Right renal cortex interstitium (tissue), 3 donors: Measurements from ENCODE around the gene KCNIP4. TPM values are rescaled to one million over a fixed set of nuclear protein-coding genes. Genes with fewer than 3 reads are reported as not detected.

Experiments
- DNase-seq, 3 donors: peaks; one replicate each; pipeline ENCODE4 v3.0.0-alpha.2; 2013; ENCODE audit warnings: low read depth in 3 of 3, low spot score in 2 of 3
- polyA plus RNA-seq, 3 donors: library from polyadenylated mRNA; unstranded; fragments of 120-200 nt; gene quantifications; one replicate each; pipeline ENCODE4 v1.2.1, GENCODE V29; 2013; ENCODE audit not compliant: insufficient read length in 3 of 3

Gene KCNIP4
- polyA plus RNA-seq, 3 donors = 14.4 to 15.3 (median 14.5) TPM

DNA sequence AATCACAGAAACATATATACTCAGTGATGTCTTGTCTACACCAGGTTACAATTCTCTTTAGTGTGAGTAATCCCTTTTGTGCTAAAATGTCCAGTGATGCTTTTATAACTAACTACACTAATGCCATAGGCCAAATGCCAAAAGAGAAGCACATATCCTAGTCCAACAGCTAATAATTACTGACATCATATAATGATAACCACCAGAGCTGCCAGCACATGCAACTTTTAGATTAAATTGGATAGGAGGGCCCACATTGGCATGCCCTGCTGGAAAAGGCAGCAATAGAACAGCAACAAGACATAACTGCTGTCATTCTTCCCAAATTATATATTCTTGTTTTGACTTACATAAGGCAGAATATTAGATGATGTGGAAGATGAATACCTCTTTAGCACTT lies 238.8 kb downstream of the KCNIP4 start:
- no peak for DNase-seq

DNA sequence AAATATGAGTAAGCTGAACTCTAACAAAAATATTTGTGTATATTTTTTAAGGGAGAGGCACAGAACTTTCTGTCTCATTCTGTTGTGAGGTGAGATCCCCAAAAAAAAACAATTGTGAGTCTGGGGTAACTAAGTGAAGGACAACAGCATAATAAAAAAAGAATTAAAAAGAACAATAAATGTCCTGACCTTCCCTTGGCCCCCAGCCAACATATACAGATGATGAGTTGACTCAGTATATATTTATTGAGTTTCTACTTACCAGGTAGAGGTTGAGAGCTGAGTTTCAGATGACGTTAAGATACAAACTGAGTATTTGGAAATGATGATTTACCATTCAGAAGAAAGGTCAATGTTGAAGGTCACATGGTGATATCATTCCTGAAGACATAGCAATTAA lies 239.5 kb downstream of the KCNIP4 start:
- no peak for DNase-seq

DNA sequence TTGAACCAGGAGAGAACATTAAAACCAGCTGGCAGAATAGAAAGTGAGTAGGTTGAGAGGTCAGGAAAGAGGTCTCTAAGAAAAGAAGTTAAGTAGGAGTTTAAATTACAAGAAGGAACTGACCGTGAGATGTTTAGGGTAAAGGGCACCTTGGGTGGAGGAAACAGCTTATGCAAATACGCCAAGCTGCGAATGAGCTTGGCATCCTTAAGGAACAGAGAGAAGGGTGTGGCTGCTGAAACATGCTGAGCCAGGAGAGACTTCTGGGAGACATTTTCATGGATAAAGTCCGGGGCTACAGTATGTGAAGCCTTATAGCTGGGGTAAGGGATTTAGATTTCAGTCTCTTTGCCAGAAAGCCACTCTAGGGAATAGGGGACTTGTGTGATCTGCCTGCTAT lies 249.1 kb downstream of the KCNIP4 start:
- DNase-seq = no peak

DNA sequence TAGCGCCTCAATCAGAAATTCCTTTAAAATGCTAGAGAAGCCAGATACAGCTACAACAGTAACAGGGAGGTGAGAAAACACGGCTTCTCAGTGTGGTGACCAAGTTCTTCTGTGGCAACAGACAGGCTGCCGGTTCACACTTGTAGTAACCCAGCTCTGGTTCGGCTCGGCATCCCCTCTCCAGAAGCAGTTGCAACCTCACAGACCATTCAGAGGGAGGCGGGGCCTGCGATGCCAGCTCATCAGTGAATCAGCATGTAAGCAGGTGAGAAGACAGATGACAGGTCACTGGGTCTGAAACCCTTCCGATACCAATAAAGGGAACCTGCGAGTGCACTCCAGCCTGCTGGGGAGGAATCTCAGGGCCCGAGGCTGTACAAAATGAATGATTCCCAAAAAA lies 251.0 kb downstream of the KCNIP4 start:
- DNase-seq = no peak

DNA sequence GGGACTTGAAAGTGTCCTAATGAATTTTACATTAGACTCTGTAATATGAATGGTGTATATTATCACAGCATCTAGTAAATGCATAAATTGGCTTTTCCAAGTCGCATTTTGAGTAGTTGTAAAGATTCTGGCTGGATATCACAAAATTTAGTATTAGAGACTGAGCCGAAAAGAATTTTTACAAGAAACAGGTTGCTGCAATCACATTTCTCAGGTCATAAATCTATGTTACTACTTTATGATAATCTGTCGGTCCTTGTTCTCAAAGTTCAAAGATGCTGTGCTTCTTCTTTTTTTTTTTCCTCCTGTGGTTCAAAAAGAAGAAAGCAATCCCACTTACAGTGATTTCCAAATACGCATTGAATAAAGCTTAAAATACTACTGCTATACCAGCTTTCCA lies 253.4 kb downstream of the KCNIP4 start:
- no peak for DNase-seq

DNA sequence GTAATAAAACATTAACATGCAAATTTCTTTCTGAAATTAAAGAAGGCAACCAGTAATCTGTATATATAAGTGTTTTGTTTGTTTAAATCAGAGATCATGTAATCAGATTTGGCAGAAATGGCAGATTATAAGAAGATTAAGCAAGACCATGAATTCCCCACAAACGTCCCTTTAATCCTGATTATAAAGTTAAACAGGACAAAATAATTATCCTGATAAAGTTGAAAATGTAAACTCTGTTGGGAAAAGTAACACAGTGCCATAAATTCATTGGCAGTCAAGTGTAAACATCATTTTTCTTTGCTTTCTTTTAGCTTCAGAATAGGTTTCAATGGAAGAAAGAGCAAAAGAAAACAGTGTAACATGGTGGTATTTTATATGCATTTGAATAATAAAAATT lies 256.3 kb downstream of the KCNIP4 start:
- no peak for DNase-seq

DNA sequence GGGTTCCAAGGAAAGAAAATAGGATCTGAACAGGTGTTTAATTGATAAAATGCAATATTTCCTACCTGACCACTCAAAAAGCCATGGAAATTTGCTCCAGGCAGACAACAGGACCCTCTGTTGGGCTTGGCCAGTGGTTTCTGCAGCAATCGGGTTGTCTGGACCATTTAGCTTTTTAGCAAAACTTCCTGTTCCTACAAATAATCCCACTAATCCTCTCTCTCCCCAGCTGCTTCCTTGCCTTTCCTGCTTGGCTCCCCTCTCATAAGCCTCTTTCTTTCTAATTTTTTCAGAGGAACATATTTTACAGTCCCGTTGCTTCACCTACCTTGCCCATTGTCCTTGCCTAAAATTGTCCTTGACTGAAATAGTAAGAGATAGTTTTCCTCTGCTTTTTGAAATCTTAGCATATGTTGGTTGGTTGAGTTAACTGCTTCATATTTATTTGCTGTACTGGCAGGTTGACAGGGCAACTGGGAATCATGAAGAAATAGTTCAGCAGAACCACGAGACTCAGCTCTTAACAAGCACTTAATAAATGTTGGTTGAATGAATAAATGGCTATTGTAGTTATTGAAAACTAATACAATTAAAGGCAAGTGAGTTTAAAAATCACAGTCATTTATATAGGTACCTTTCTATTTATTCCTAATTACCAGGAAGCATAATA lies 259.8 kb downstream of the KCNIP4 start:
- no peak for DNase-seq

DNA sequence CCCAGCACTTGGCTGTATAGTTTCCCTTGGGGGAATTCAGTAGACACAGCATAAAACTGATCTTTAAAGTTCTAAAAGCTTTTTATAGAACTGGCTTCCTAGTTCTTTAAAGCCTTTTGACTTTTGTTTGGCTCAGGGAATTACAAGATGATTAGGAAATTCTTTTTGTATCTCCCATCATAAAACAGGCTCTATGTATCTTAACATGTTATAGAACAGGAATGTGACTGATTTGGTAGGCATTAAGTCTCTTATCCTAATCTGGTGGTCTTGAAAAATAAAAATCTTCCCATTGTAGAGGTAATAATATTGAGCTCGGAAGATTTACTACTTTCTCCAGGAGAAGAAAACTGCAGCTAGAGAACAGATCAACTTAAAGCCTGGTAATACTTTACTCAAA lies 262.7 kb downstream of the KCNIP4 start:
- DNase-seq = no peak

DNA sequence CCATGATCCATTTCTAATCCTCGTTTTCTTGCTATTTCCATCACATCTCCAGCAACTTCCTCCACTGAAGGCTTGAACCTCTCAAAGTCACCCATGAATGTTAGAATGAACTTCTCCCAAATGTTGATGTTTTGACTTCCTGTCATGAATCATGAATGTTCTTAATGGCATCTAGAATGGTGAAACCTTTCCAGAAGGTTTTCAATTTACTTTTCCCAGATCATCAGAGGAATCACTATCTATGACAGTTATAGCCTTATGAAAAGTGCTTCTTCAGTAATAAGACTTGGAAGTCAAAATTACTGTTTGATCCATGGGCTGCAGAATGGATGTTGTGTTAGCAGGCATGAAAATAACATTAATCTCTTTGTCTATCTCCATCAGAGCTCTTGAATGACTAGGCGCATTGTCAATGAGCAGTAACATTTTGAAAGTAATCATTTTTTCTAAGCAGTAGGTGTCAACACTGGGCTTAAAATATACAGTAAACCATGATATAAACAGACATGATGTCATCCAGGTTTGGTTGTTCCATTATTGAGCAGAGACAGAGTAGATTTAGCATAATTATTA lies 268.2 kb downstream of the KCNIP4 start:
- no peak for DNase-seq

DNA sequence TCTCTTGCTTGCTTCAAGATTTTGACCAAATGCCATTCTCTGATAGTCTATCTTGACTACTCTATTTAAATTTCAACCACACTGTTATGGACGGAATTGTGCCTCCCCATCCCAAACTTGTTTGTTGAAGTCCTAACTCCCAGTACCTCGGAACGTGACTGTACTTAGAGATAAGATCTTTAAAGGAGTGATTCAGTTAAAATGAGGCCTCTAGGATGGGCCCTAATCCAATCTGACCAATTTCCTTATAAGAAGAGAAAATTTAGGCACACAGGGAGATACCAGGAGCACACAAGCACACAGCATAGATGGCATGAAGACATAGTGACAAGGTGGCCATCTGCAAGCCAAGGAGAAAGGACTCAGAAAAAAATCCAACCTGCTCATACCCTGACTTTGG lies 269.9 kb downstream of the KCNIP4 start:
- DNase-seq = no peak

DNA sequence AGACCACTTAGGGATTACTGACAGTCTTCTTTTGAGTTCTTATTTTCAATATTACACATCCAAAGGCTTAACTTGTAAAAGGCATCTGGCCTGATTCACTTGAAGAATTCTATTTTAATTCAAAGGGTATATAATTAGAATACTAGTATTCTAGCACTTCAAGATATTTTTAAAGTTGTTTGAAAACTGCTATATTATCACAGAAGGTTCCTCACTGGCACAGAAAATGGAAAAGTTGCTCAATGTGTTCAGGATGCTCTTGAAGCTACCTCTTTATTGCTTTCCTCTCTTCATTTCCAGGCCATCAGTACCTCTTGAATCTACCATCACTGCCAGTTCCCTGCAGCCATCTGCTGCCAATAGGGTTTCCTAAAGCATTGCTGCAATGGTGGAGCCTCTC lies 271.4 kb downstream of the KCNIP4 start:
- DNase-seq = no peak

DNA sequence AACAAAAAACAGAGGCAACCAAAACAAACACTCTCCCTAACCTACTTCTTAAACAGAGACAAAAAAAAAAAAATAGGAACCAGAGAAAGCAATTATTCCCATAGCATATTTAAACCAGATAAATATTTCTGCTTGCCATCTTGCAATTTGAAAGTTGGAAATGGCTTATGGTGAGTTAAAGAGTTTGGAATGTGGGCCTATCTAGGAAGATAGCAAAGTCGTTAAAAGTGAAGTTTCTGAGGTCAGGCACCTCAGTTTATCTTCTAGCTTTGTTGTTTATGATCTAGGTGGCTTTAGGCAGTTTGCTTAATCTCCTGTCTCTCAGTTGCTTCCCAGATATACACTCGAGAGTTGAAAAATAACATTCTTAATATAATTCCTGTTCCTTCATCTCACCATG lies 284.2 kb downstream of the KCNIP4 start:
- no peak for DNase-seq

DNA sequence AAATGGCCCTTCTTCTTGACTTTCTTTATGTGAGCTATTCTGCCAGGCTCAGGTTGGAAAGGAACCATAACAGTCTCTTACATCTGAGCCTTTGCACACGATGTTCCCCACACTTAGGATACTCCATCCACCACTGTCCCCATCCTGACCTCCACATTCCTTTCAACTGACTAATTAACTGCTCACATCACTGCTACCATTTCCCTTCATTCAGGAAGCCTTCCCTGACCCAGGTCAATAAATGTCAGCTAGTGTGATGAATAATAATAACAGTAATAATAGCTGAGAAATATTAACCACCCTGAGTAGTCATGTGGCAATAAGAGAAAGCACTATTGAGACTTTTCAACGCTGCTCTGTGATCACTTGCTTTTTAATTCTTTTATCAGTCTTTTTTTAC lies 291.7 kb downstream of the KCNIP4 start:
- no peak for DNase-seq

DNA sequence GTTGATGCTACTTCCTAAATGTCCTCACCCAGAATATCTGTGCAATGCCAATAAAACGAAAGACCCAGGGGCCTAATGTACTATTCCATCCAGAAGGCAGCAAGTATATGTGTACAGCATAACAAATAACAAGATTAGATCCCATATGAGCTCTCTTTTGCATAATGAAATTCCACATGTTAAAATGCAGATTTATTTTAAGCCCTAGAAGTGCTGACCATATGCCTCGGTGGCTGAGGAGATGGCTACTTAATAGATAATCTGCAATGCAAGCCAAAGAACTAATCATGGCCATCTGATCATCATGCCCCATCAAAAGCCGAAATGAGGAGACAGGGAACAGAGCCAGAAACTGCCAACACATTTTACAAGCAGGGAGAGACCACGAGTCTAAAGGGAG lies 293.5 kb downstream of the KCNIP4 start:
- DNase-seq = no peak

DNA sequence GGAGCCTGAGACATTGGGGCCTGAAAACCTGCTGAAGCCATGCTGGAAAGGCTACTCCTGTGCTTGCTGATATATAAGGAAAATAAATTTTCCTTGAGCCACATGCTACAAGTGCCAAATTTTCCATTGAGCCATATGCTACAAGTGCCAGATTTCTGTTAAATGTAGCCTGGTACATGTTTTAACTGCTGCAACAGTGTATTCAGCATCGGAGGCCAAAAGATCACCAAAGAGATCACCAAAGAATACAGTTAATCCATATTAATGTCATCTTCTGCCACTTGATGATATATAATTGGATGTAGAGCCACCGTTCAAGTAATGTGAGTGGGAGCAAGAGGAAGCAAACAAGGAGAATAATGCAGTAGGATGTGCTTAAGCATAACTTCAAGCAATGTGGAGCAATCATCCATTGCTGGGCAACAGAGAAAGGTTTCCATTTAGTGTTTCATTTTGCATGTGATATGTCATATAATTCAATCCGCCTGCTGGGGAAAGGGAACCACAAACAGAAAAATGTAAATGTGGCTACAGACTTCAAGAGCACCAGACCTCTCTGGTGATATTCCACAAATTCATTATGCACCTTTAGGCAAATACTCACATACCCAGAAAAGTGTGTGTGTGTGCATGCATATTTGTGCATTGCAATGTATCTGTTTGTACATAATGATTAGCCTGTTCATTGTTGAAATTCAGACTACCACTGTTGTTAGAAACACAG lies 295.9 kb downstream of the KCNIP4 start:
- DNase-seq = no peak

DNA sequence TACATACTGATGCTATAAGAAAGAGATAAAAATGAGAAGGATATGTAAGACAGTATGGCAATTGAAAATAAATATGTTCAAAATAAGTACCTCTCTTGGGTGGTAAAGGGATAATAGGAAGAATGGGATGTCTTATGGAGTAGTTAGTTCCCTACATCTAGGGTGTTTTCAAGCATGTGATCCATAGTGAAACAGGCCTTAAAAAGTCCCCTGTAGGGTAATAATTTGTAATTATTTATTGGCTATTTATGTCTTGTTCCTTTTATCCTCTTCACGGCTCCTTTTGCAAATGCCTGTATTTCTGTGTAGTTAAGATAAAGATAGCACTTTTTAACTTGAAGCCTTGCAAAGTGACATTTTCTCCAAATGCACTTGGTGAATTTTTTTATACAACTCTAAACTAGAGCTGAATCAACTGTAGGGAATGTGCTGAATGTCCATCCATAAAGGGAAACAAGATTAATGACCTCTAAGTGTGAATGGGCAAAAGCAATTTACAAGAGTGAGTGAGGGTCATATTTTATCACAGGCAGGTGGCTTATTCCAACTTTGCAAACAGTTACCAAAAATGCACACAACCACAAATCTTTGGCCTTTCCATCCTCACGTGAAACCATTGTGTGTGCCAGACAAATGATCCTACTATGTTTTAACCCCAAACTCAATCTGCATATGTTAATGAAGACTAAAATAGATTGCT lies 299.0 kb downstream of the KCNIP4 start:
- DNase-seq = no peak

DNA sequence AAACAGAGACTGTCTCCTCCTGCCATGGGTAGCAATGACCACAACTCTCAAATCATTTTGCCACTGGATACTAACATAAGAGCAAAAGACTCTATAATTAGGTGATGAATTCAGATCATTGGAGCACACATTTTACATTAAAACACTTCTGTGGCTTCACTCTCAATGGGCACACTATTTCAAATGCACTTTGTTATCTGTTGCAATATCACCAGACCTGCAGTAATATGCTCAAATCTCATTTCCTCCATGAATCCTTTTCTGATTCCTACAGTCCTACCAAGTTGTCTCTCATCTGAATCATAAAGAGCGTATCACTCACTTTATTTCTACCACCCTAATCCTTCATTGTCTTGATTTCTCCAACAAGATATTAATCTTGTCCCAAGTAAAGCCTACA lies 302.8 kb downstream of the KCNIP4 start:
- no peak for DNase-seq

DNA sequence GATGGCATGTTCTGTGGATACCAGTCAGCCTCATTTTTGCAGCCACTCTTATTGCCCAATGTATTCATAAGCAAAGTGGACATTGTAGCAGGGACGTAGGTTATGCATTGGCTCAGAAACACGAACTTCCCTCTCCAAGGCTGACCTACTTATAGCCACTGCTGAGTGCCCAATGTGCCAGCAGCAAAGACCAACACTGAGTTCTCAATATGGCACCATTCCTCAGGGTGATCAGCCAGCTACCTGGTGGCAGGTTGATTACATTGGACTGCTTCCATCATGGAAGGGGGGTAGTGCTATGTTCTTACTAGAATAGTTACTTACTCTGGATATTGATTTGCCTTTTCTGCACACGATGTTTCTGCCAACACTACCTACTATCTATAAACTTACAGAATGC lies 306.9 kb downstream of the KCNIP4 start:
- no peak for DNase-seq

DNA sequence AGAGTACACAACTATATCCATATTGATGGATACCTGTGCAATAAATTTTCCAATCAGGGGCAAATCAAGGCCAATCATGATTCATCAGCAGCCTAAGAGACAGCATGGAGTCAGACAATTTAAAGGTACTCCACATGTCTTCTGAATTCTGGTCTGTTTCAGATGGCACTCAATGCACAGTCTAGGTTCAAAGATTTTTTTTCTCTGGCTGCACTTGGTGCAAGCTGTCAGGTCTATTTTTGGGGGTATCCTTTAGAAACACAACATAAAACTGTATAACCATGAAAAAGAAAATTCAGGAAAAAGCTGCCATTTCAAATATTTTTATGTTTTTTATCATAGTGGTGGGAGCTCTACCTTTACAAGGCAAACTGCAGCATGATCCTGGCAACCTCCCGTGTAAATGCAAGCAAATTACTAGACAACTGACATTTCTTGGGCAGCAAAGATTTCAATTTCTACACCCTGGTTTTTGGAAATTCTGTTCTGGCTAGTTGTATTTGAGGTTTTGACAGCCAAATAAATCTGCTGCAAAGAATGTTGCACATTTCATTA lies 310.3 kb downstream of the KCNIP4 start:
- no peak for DNase-seq

DNA sequence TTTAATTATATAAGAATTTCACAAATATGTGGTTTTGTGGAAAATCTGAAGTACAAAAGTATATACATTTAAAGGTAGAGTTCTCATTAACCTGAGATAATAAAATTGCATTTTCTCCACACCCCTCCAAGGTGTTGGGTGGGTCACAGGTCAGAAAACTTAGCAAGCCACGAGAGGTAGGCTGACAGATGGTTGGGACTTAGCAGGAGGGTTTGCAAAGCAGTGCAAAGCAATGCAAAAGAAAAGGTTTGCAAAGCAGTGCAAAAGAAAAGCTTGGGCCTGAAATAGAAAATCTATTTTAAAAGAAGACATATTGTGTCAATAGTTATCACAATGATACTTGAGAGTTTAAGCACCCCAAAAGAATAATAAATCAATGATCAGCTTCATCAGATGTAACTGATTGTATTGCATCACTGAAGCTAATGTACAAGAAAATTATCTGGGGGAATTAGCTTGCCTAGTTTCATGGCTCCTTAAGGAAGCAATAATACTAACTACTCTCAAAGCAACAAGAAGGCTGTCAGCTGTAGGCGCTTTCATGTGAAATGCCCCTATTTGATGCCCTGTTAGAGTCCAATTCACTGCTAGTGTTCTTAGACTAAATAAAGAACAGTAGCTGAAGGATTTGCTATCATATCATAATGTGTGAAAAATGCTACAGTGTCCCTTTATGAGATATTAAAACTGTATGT lies 319.5 kb downstream of the KCNIP4 start:
- DNase-seq = no peak
